ENCODE data around the gene NAP1L1.
A peak's percentile ranks its signal among the peaks of the same experiment; 100 is the strongest.

NAP1L1 gene

DNA sequence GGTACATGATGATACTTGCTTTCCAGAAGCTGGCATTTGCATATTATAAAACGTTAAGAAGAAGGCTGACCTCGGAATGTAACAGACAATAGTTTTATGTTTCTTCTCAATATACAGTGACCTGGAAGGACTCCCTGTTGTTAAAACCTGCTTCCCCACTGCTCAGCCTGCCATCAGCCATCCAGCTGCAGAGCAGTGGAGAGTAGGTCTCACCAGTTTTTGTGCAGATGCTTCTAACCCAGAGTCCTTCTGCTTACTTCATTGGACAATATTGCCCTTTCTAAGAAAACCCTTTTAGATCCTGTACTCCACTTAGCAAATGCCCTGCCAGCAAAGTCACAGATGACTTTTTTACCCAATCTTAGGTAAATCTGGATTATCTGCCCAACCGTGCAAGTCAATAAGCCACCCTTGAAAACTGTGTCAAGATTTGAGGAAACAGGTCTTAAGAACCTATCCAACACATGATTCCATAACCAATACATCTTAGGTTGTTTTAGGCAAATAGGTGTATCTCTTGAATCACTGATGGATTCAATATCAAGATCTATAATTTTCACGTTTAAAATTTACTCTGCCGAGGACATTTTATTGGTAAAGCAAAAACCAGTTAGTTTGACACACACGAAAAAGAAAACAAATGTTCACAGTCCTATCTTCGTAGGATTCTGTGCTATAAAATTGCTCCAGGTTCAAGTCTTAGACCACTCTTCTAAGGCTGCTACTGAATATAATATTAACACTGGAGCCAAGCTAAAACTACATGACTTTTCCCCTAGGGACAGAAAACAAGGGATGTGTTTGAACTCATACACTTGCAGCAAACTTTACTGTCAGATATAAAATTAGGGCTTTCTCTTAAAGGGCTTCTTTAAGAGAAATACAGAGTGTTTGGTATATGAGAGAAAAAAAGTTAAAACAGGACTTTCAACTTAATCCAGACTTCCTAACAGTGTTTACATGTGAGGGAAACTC, 58.6 kb downstream of the NAP1L1 start:
- Histone ChIP-seq H3K27me3 (ENCODE audit: low read depth, low read length) (no peaks in the 10 kb centered on the region), H3K9me3 (ENCODE audit: control insufficient read depth in 1 of 2, low read length in 2 of 2) (no peaks in the 10 kb centered on the region), H3K36me3 (ENCODE audit: control insufficient read depth in 1 of 2, insufficient read depth in 2 of 2, low read length in 2 of 2) (no peaks in the 10 kb centered on the region), H3K27ac (ENCODE audit: low read length) (no peak overlapping the region), H3K4me1 (ENCODE audit: control insufficient read depth in 1 of 2, insufficient read depth in 2 of 2, low read length in 2 of 2) (no peaks in the 10 kb centered on the region), H3K4me3 (ENCODE audit: low read depth in 1 of 2, low read length in 2 of 2) (no peak overlapping the region)

DNA sequence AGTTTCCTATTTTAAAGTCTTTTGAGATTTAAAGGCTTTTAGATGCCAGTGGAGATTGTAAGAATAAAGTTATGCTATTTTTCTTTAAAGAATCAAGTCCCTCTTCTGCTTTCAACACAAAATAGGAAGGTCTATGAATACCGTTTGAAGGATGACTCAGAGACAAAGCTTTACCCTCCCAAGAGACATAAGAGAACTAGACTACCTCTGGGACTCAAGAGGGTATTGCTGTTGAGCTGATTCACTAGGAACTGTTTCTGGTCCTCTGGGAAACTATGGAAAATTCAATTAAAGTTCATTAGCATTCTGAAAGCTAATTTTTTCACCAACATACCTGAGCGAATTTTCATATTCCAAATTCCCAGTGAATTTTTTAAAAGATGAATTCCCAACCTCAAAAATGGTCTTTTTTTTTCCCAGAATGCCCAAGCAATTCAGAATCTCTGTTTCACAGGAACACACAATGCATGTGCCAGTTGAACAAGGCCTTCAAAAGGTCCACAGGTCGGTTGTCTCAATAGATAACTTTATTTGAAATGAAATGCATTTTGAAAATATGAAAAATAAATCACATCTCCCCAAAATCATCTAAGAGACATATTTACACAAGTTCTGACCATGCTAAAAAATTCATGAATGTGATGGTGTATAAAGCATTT, 59.4 kb downstream of the NAP1L1 start:
- Histone ChIP-seq H3K4me1 (ENCODE audit: control insufficient read depth in 1 of 2, insufficient read depth in 2 of 2, low read length in 2 of 2) (peaks cover 0 to 3% of the 10 kb centered on the region in 2 donors), H3K27me3 (ENCODE audit: low read depth, low read length) (no peaks in the 10 kb centered on the region), H3K4me3 (ENCODE audit: low read depth in 1 of 2, low read length in 2 of 2) (no peak overlapping the region), H3K36me3 (ENCODE audit: control insufficient read depth in 1 of 2, insufficient read depth in 2 of 2, low read length in 2 of 2) (peaks cover 0 to 4% of the 10 kb centered on the region in 2 donors), H3K9me3 (ENCODE audit: control insufficient read depth in 1 of 2, low read length in 2 of 2) (no peaks in the 10 kb centered on the region), H3K27ac (ENCODE audit: low read length) (no peak overlapping the region)

DNA sequence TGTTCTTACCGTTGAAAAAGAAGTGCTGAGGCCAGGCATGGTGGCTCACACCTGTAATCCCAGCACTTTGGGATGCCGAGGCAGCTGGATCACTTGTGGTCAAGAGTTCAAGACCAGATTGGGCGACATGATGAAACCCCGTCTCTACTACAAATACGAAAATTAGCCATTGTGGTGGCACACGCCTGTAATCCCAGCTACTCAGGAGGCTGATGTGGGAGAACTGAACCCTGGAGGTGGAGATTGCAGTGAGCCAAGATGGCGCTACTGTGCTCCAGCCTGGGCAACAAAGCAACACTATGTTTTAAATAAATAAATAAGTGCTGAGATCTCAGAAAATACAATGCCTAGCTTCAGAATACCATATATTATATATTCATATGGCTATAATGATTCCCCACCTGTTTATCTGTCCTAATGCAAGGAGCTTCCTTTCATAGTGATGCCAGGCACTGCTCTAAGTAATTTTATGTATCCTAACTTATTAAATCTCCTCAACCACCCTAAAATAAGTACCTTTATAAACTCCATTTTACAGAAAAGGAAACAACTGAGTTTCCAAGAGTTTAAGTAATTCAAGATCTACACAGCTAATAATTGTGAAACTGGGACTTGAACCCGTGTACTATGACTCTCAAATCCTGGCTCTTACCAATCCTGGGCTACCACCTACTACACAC, 60.2 kb downstream of the NAP1L1 start:
- Histone ChIP-seq H3K4me1 (ENCODE audit: control insufficient read depth in 1 of 2, insufficient read depth in 2 of 2, low read length in 2 of 2) (peaks cover 0 to 5% of the 10 kb centered on the region in 2 donors), H3K9me3 (ENCODE audit: control insufficient read depth in 1 of 2, low read length in 2 of 2) (no peaks in the 10 kb centered on the region), H3K36me3 (ENCODE audit: control insufficient read depth in 1 of 2, insufficient read depth in 2 of 2, low read length in 2 of 2) (peaks cover 0 to 4% of the 10 kb centered on the region in 2 donors), H3K27ac (ENCODE audit: low read length) (no peak overlapping the region), H3K27me3 (ENCODE audit: low read depth, low read length) (no peaks in the 10 kb centered on the region), H3K4me3 (ENCODE audit: low read depth in 1 of 2, low read length in 2 of 2) (no peak overlapping the region)

DNA sequence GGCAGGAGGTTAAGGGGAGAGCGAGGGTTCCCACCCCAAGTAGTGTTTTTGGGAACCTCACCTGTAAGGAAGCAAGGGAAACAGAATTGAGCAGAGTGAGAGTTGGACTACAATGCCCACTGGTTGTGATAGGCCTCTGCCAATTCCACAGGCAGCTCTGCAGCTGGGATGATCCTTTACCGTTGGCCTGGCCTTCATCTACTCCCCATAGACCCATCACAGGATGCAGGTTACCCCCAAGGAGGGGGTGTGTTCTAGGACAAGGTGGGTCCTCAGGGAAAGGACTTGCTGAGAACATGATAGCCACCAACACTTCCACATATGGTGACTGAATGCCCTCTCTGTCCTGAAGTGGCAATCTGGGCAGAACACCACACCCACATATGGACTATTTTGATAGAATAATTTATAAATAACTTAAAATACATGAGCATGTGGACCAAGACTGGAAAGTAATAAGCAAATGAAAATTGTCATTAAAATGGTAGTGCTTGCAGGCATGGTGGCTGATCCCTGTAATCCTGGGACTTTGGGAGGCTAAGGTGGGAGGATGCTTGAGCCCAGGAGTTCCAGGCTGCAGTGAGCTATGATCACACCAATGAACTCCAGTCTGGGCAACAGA, 61.3 kb downstream of the NAP1L1 start:
- H3K4me1 ChIP-seq (ENCODE audit: control insufficient read depth in 1 of 2, insufficient read depth in 2 of 2, low read length in 2 of 2): peaks cover 0 to 5% of the 10 kb centered on the region in 2 donors
- no peaks in the 10 kb centered on the region for H3K27me3 ChIP-seq (ENCODE audit: low read depth, low read length)

DNA sequence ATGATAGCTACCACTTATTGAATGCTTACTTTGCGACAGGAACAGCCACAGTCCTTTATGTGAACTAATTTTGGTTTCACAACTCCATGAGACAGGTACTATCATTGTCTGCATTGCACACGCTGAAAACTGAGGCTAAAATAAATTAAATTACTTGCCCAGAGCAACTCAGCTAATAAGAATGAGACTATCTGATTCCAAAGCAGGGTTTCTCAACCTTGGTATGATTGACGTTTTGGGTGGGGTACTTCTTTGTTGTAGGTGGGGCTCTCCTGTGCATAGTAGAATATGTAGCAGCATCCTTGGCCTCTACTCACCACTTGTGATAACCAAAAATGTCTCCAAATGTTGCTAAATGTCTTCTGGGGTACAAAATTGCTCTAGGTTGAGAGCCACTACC, 62.0 kb downstream of the NAP1L1 start:
- no peaks in the 10 kb centered on the region for H3K27me3 ChIP-seq (ENCODE audit: low read depth, low read length)
- no peak overlapping the region for H3K4me3 ChIP-seq (ENCODE audit: low read depth in 1 of 2, low read length in 2 of 2)
- H3K4me1 ChIP-seq (ENCODE audit: control insufficient read depth in 1 of 2, insufficient read depth in 2 of 2, low read length in 2 of 2): peaks cover 0 to 5% of the 10 kb centered on the region in 2 donors
- no peak overlapping the region for H3K27ac ChIP-seq (ENCODE audit: low read length)
- H3K9me3 ChIP-seq (ENCODE audit: control insufficient read depth in 1 of 2, low read length in 2 of 2): no peaks in the 10 kb centered on the region
- peaks cover 0 to 4% of the 10 kb centered on the region in 2 donors for H3K36me3 ChIP-seq (ENCODE audit: control insufficient read depth in 1 of 2, insufficient read depth in 2 of 2, low read length in 2 of 2)

More for the DNA sequence above, 61.3 kb downstream of the NAP1L1 start:
- Histone ChIP-seq H3K36me3 (ENCODE audit: control insufficient read depth in 1 of 2, insufficient read depth in 2 of 2, low read length in 2 of 2) (peaks cover 0 to 4% of the 10 kb centered on the region in 2 donors), H3K4me3 (ENCODE audit: low read depth in 1 of 2, low read length in 2 of 2) (no peak overlapping the region), H3K27ac (ENCODE audit: low read length) (no peak overlapping the region), H3K9me3 (ENCODE audit: control insufficient read depth in 1 of 2, low read length in 2 of 2) (no peaks in the 10 kb centered on the region)

DNA sequence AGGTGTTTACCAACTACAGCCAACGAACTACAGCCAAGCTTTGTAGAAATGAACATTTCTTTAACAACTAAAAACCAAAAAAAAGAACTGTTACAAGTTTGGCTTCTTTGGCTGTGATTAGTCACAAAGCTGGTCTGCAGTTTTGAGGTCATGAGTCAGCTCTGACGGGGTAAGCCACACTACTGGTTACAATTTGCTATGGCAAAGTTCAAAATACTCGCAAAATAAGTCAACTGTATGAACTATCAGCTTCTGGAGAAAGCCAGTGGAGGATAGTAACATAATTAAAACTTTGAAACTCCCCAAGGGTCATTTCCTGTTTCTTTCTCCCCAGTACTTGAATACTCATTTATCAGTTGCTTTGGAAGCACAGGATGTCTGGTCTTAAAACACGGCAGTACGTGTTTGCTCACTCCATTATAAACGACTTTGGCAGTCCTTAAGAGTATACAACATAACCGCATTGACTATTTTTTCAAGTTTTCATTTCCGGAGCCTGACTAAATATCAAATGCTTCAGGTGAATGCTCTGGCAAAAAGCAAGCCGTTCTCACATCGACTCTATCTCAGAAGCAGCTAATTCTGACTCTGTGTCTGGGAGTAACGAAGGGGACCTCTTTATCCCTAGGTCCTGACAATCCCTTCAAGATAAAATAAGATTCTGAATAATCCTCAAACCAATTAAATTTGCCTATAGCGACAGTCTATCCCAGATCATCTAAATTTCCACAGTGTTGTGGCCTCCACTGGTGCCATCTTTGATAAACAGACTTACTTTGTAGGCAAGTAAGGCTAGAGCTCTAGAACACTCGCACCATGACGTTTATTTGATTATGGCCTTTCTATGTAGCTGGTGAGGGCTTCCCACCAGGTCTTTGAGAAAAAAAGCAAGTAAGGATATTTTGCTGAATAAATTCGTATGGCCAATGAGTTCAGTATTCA, 63.5 kb downstream of the NAP1L1 start:
- Histone ChIP-seq H3K9me3 (ENCODE audit: control insufficient read depth in 1 of 2, low read length in 2 of 2) (no peaks in the 10 kb centered on the region), H3K27me3 (ENCODE audit: low read depth, low read length) (no peaks in the 10 kb centered on the region), H3K36me3 (ENCODE audit: control insufficient read depth in 1 of 2, insufficient read depth in 2 of 2, low read length in 2 of 2) (peaks cover 0 to 4% of the 10 kb centered on the region in 2 donors), H3K4me3 (ENCODE audit: low read depth in 1 of 2, low read length in 2 of 2) (no peak overlapping the region), H3K4me1 (ENCODE audit: control insufficient read depth in 1 of 2, insufficient read depth in 2 of 2, low read length in 2 of 2) (peaks cover 0 to 5% of the 10 kb centered on the region in 2 donors), H3K27ac (ENCODE audit: low read length) (peak overlapping the region; percentile 56)

DNA sequence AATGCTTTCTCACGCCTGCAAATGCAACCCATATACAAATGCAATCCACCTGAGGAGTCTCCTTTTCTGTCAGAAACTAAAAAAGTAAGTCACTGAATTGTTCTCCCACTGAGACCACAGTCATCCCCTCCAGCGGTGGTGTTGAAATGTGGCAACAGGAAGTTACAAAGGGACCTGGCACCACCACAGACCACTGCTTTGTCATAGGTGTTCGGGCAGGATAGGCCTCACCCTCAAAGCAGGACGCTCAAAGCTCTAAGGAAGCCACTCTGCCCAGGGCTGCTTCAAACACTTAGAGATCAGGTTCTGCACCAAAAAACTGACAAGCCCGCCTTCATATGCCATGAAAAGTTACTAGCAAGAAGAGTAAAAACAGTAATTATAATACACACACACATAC, 64.2 kb downstream of the NAP1L1 start:
- Histone ChIP-seq H3K27ac (ENCODE audit: low read length) (peak overlapping the region; percentile 56), H3K9me3 (ENCODE audit: control insufficient read depth in 1 of 2, low read length in 2 of 2) (no peaks in the 10 kb centered on the region)

DNA sequence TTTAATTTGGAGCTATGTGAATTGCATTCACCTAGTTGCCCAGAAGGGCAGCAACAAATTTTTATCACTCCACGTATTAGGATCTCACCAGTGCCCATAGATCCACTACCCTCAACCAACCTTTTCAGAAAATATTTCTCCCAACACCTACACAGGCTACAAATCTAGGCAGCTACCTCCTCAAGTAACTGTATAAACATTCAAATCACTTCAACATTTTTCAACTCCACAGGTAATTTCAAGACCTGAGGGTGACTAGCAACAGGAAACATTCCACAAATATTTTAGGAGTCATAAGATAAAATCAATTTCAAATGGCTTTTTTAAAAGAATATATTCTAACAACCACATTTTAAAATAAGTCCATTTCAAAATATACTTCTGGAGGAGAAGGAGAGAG, 65.8 kb downstream of the NAP1L1 start:
- Histone ChIP-seq H3K36me3 (ENCODE audit: control insufficient read depth in 1 of 2, insufficient read depth in 2 of 2, low read length in 2 of 2) (peaks cover 0 to 4% of the 10 kb centered on the region in 2 donors), H3K4me1 (ENCODE audit: control insufficient read depth in 1 of 2, insufficient read depth in 2 of 2, low read length in 2 of 2) (peaks cover 0 to 5% of the 10 kb centered on the region in 2 donors), H3K27me3 (ENCODE audit: low read depth, low read length) (no peaks in the 10 kb centered on the region), H3K27ac (ENCODE audit: low read length) (no peak overlapping the region), H3K4me3 (ENCODE audit: low read depth in 1 of 2, low read length in 2 of 2) (no peak overlapping the region), H3K9me3 (ENCODE audit: control insufficient read depth in 1 of 2, low read length in 2 of 2) (no peaks in the 10 kb centered on the region)

More for the DNA sequence above, 64.2 kb downstream of the NAP1L1 start:
- Histone ChIP-seq H3K4me3 (ENCODE audit: low read depth in 1 of 2, low read length in 2 of 2) (no peak overlapping the region), H3K27me3 (ENCODE audit: low read depth, low read length) (no peaks in the 10 kb centered on the region), H3K4me1 (ENCODE audit: control insufficient read depth in 1 of 2, insufficient read depth in 2 of 2, low read length in 2 of 2) (peaks cover 0 to 5% of the 10 kb centered on the region in 2 donors), H3K36me3 (ENCODE audit: control insufficient read depth in 1 of 2, insufficient read depth in 2 of 2, low read length in 2 of 2) (peaks cover 0 to 4% of the 10 kb centered on the region in 2 donors)

DNA sequence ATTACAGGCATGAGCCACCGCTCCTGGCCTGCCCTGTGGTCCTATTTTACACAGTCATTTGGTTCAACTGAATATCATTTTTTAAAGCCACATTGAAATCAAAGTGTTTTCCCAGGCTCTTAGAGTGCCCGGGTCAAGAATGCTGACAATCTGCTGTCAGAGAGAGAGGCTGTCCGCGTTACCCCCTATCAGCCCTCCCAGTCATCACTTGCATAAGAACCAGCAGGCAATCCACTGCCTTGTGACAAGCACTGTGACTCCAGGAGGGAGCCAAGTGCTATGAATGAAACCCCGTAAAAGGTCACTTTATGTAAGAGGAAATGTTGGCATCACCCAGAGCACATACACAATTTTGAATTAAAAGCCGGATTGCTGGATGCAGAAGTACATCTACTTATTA, 66.4 kb downstream of the NAP1L1 start:
- H3K36me3 ChIP-seq (ENCODE audit: control insufficient read depth in 1 of 2, insufficient read depth in 2 of 2, low read length in 2 of 2): peaks cover 0 to 4% of the 10 kb centered on the region in 2 donors
- H3K9me3 ChIP-seq (ENCODE audit: control insufficient read depth in 1 of 2, low read length in 2 of 2): no peaks in the 10 kb centered on the region
- H3K4me1 ChIP-seq (ENCODE audit: control insufficient read depth in 1 of 2, insufficient read depth in 2 of 2, low read length in 2 of 2): peaks cover 0 to 5% of the 10 kb centered on the region in 2 donors
- H3K27ac ChIP-seq (ENCODE audit: low read length): no peak overlapping the region
- no peaks in the 10 kb centered on the region for H3K27me3 ChIP-seq (ENCODE audit: low read depth, low read length)
- no peak overlapping the region for H3K4me3 ChIP-seq (ENCODE audit: low read depth in 1 of 2, low read length in 2 of 2)

DNA sequence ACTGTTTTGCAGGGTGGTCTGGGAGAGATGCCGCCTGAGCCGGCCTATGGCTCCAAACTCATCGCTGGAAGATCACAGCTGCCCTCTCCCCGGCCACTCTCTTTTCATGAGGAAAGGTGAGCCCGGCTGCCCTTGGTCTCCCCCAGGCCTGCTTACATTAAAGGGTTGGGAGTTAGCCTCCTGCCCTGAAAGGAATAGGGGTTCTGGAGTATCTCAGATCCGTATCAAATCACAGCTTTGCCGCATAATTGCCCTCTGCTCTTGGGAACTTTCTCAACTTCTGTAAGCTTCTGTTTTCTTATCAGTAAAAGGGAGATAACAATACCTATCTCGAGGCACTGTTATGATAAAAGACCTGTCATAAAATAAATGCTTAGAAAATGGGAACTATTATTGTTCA, 70.5 kb downstream of the NAP1L1 start:
- Histone ChIP-seq H3K27me3 (ENCODE audit: low read depth, low read length) (no peaks in the 10 kb centered on the region), H3K36me3 (ENCODE audit: control insufficient read depth in 1 of 2, insufficient read depth in 2 of 2, low read length in 2 of 2) (no peaks in the 10 kb centered on the region), H3K27ac (ENCODE audit: low read length) (no peak overlapping the region), H3K9me3 (ENCODE audit: control insufficient read depth in 1 of 2, low read length in 2 of 2) (no peaks in the 10 kb centered on the region), H3K4me3 (ENCODE audit: low read depth in 1 of 2, low read length in 2 of 2) (no peak overlapping the region), H3K4me1 (ENCODE audit: control insufficient read depth in 1 of 2, insufficient read depth in 2 of 2, low read length in 2 of 2) (no peaks in the 10 kb centered on the region)
